HG03095 (cell line): ENCODE measurements around the gene LRRC3C.
"Not testable (repeated sequence)": the region's sequence is repeated elsewhere in the genome, so short reads cannot be mapped to it uniquely, and the experiment has no call there.

Source experiments
- ATAC-seq: cut with Tn5 transposase; IDR thresholded peaks from one replicate; pipeline ENCODE4 v1.9.1; 2021; ENCODE audit warnings: moderate library complexity; ENCODE audit not compliant: unreplicated experiment

LRRC3C gene, protein sequence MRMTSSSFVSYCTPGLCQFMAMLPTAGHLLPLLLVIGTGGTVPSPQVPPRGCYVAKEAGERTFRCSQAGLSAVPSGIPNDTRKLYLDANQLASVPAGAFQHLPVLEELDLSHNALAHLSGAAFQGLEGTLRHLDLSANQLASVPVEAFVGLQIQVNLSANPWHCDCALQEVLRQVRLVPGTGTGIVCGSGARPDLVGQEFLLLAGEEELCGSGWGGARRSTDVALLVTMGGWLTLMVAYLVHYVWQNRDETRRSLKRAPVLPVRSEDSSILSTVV

DNA sequence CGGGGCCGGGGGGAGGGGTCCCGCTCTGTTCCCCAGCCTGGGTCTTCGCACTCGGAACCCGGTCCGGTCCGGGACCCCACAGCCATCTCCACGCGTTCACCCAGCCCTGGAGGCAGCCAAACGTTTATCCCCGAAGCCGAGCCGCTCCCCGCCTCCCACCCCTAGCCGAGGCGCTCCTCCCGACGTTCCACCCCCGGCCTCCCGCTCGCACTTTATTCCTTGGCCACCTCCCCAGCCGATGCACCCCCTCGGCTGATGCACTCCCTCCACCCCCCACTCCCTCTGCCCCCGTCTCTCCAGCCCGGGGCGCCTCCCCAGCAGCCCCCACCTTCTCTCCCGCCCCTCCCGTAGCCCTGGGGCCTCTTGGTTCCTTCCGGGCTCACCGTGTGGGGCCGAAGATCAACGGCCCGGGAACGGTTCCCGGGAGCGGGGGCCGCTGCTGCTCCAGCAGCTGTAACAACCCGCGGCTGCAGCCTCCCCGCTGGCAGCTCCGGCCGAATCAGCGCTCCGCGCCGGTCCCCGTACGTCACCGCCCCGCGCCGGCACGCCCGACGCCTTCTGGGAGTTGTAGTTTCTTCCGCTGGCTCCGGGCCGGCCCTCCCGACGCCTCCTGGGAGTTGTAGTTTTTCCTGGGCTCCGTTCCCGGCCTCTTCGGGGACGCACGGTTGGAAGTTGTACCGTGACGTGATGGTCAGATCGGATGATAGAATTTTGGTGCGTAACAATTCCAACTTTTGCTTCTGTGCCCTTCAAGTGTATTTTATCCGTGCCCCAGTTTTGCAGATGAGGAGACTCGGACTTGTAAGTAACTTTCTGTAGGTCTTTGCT is at the start of gene LRRC3C, which contains the start of gene ORMDL3:
Gene LRRC3C (plus strand): TSS at position 632 of the 828 bp plus-strand sequence. CDS start 13,792 bp downstream, outside the sequence.
Gene ORMDL3 (minus strand): TSS at position 501 of the 828 bp plus-strand sequence. CDS start 3,398 bp downstream, outside the sequence.
- ATAC-seq, result peak; percentile 63

DNA sequence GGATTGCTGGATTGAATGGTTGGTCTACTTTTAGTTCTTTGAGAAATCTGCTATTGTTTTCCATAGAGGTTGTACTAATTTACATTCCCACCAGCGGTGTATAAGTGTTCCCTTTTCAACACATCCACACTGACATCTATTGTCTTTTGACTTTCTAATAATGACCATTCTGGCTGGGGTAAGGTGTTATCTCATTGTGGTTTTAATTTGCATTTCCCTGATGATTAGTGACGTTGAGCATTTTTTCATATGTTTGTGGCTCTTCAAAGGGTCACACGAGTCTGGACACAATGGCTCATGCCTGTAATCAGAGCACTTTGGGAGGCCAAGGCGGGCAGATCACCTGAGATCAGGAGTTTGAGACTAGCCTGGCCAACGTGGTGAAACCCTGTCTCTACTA is 41.4 kb upstream of the LRRC3C start:
- not testable (repeated sequence) for ATAC-seq

DNA sequence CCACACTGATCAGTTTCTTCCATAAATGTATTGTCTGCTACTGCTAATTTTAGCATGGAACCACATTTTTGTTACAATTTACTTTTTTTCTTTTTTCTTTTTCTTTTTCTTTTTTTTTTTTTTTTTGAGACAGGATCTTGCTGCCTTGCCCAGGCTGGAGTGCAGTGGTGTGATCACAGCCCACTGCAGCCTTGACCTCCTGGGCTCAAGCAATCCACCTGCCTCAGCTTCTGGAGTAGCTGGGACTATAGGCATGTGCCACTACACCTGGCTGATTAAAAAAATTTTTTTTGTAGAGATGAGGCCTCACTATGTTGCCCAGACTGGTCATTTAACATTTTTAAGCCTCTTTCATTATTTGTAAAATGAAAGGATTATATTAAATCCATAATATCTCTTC is 40.5 kb upstream of the LRRC3C start:
- ATAC-seq, result no peak

DNA sequence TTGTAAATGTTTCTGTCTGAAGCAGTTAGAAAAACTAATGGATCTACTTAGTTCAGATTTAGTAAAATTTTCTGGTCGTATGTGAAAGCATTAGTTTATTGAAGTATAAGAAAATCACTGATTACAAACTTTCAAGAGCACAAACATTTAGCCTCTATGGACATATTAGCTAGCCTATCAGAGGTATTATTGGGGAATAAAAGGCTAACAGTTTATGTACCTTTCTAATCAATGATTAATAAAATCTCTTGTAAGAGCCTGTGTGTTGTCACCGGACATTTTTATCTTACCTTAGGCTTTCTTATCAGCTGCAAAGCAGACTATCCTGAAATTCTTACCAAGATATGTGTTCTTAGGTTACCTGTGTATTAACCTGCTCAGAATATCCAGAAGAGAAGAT is 38.3 kb upstream of the LRRC3C start:
- ATAC-seq, result no peak

DNA sequence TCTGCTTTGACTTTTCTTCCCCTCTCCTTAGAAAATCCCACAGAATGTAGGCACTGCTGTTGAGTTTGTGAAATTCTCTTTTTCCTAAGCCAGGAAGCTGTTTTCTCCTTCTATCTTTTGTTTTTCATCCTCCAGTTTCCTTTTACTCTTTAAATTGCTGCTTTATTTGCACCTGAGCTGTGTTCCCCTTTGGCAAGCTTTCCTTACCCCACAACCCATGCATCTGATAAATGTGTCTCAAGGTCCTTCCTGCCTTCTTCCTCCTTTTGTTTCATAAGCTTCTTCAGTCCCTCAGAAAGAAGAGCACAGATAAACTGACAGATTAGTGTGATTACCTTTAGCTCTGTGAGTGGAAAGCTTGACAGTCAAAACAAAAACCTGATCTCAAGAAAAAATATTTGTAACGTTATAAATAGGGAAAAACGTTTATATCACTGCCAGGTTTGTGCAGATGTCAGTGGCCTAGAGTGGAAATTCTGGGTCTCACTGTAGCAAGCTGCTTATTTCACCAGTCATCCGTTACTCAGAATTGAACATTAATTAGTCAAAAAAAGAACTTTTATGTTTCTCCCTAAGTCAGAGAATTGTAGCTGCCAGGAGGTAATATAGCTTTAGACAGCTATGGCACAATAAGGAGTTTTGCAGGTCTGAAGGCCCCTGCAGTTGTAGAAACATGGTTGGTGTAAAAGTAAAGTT is 32.7 kb upstream of the LRRC3C start:
- ATAC-seq, result no peak

DNA sequence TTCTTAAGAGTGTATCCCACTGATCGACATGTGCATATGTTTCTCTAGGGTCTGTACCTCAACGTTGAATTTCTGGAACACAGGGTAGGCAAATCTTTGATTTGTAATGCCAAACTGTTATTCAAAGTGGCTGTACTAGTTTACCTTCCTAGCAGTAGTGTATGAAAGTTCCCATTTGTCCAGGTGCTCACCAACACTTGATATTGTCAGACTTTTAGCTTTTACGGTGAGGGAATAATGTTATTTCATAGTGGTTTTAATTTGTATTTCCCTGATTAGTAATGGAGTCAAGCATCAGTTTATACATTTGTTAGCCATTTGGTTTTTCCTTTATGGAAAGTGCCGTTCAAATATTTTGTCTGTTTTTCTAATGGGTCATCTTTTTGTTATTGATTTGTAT is 29.4 kb upstream of the LRRC3C start:
- ATAC-seq, result no peak

DNA sequence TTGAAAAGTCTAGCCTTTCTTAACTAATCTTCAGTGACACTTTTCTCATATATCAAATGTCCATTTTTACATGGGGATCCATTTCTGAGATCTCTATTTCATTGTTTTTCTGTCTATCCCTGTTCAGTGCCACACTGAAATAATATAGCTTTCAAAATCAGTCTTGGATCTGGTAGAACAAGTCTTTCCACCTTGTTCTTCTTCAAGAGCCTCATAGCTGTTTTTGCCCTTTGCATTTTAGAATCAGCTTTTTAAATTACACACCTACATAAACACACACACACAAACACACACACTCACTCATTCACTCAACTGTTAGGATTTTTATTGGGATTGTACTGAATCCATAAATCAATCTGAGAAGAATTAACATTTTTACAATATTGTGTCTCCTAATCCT is 28.3 kb upstream of the LRRC3C start:
- ATAC-seq, result no peak

DNA sequence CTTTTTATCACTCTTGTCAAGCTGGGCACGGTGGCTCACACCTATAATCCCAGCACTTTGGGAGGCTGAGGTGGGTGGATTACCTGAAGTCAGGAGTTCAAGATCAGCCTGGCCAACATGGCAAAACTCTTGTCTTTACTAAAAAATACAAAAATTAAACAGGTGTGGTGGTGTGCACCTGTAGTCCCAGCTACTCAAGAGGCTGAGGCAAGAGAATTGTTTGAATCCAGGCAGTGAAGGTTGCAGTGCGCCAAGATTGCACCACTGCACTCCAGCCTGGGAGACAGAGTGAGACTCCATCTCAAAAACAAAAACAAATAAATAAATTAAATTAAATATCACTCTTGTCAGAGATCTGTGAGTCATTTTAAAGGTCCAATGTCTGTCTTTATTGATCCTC is 25.5 kb upstream of the LRRC3C start:
- not testable (repeated sequence) for ATAC-seq

DNA sequence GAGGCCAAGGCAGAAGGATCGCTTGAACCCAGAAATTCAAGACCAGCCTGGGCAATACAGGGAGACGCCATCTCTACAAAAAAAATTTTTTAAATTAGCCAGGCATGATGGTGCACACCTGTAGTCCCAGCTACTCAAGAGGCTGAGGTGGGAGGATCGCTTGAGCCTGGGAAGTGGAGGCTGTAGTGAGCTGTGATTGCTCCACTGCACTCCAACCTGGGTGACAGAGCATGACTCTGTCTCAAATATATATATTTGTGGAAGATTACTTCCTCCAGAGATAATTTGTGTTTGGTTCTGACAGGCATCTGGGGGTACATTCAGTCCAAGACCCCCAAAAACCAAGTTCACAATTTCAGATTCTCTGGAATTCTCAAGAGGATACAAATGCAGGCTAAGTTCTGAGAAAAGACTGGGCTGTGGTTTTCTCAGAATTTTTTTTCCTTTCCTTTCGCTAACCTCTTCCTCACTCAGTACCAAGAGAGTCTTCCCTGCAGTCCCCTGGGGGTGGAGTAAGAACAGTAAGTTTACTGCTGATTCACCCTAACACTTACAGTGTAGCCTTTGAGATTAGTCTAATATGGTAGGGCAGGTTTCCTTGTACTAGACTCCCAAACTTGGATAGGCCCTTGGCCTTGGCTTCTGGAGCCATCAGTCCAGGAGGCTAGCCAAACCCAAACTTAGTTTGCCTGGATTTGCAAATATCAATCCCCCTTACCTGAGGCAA is 24.2 kb upstream of the LRRC3C start:
- no peak for ATAC-seq

DNA sequence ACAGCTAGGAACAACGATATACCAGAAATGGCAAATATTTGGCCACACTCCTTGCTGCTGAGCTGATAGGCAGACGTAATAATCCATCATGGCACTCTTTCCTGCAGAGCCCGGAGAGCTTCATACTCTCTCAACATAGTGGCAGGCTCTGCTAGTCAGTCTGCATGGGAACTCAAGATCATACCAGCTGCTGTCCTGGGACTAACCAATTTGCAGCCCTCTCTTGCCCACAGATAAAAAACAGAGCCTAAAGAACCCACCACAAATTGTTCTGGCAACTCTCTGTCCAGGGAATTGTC is 22.6 kb upstream of the LRRC3C start:
- no peak for ATAC-seq

DNA sequence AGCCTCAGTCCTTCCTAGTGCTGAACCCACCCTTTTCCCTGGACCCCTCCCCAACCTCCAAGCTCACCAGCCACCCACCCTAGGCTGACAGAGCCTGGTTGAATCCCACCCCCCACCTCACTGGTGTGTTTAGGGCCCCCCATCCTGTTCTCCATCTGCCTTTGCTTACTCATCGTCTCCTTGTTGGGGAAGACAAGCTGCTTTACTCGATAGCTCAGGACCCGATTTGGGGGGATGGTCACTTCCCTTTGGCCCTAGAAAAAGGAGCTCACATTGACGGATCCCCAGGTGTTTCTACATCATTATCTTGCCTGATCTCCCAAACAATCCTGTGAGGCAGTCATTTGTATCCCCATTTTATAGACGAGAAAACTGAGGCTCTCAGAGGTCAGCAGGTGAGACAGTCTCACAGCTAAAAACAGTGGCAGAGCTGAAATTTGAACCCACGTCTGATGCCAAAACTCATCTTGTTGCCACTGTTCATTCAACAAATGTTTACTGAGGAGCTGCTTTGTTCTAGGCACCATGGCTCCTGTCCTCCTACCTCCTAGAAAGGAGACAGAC is 18.7 kb upstream of the LRRC3C start:
- ATAC-seq, result no peak

DNA sequence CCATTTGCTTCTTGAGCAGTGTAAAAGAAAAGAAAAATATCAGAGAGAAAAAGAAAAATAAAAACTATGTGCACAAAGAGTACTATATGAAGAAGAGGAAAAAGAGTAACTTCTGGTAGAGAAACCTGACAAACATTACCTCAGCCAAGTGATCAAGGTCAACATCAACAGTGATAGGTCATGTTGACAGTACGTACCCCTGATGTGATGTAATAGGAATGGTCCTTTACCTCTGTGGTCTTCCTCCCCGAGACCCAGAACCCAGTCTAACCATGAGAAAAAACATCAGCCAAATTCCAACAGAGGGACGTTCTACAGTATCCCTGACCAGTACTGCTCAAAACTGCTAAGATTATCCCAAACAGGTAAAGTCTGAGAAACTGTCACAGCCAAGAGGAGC is 13.5 kb upstream of the LRRC3C start:
- no peak for ATAC-seq

DNA sequence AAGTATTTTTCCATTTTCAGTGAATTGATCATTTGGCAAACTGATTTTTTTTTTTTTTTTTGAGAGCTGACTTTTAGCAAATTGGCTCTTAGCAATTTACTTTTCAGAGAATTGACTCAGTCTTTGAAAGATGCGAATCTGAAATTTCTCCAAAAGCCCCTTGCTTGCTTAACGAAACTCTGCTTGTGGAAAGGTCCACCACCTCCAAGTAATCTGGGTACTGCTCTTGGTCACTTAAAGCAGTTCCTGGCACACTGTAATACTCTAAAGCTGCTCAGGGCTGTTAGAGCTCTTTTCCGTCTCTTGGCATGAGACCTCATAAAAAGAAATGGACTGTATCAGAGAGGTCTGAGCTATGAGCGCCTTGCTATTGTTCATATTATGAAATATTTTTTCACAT is 12.0 kb upstream of the LRRC3C start:
- ATAC-seq, result no peak

DNA sequence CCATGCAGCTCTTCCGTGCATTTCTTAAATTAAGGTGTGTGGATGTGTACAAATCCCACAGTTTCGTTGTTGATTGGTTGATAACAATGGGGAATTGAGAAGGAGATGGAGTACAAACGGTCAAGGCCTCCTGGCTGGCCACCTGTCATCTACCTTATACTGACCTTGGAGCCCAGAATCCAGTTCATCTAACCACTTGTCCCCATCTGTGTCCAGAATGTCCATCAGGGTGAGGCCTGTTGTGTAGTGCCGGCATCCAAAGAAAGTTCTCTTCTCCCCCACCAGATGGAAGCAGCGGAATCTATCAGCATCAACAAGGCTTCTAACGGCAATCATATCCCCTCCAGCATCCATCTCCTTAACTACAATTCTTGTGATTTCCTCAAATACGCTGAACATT is 10.6 kb upstream of the LRRC3C start:
- ATAC-seq, result no peak

DNA sequence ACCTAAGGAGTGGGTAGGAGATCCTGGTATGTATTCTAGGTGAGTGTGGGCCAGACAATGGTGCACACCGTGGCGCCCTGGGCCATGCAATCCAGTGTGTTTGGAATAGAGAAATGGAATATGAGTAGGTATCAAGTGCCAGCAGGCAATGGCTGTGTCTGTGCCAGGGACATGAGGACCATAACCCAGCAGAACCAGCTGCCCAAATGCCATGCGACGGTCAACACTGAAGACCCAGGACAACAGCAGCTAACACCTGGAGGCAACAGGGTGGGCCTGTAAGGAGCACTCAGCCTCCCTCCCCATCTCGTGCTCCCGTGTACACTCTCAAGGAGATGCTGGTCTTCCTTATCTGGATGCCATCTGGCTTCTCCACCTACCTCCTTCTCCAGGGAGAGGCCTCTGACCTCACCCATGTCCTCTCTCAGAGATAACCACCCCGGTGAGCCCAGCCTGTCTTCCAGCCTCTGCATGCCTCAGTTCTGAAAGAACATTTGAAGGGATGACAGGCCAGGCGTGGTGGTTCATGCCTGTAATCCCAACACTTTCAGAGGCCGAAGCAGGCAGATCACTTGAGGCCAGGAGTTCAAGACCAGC is 8.3 kb upstream of the LRRC3C start:
- no peak for ATAC-seq

DNA sequence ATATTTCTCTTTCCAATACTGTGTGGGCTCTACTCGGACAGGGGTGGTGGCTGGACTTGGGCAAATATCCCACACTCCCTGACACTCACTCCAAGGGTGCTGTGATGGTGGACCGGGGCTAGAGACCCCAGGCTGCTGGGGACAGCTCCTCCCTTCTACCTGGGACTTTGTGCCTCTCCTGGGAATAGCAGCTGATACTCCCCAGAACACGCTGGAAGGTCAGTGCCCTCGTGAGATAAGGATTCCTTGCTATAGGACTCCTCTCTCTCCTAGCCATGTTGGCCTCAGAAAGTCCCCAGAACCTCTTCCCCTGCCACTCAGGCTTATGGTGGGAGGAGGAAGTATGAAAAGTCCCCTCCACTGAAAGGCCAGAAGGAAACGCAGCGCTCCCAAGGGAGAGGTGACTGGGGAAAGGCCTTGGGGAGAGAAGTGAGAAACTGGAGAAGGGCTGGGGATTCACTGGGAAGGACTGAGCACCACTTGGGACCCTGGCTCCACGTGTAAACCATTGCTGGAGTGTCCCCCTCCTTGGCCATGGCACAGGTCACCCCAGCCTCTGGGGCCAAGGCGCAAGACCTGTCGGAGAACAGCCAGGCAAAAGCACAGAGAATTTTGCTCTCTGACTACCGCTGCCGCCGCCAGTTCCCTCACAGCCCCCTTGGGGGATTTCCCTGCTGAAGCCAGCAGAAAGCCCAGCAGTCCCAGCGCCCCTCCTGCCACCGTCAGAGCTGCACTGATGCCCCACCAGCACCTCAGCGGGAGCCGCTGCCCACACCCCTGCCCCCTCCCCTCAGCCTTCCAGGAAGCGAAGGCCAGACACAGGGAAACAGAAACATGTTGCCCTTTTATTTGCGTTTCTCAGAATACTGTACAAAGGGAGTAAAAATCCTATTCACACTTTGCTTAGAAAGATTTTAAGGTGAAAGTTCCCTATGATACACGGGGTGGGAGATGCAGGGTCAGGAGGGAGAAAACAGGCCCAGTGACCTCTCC is 7.0 kb upstream of the LRRC3C start:
- ATAC-seq, result no peak

DNA sequence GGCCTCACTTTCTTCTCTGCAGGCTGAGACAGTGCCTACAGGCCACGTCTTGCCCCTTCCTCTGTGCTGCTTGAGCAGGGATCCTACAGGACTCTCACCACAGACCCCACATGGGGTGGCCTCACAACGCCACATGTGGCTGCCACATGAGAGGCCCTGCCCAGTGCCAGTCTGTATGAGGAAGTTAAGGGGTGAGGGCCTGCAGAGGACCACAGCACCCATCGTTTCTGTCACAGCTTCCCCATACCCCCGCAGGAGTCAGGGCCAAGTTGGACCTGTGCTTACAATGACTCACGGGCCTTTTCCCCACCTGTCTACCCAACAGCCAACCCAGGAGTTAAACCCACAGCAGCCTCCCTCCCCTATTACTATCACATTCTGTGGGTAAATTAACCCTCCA is 6.2 kb upstream of the LRRC3C start:
- ATAC-seq, result no peak

DNA sequence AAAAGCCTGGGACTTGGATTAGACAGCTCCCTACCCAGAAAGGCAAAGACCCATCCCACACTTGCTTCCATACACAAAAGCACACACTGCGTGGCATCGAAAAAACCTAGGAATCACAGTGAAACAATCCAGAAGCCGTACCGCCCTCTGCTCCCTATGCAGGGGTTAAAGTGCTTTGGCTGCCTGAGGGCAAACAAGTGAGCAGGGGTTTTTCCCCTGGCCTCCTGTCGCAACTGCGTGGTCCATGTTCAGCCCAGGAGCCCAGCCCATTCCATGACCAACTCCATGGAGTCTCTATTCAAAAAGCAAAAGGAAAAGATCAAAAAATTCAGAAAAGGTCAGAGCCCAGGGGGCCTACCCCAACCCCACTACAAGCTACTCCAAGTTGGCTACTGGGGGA is 5.5 kb upstream of the LRRC3C start:
- no peak for ATAC-seq

DNA sequence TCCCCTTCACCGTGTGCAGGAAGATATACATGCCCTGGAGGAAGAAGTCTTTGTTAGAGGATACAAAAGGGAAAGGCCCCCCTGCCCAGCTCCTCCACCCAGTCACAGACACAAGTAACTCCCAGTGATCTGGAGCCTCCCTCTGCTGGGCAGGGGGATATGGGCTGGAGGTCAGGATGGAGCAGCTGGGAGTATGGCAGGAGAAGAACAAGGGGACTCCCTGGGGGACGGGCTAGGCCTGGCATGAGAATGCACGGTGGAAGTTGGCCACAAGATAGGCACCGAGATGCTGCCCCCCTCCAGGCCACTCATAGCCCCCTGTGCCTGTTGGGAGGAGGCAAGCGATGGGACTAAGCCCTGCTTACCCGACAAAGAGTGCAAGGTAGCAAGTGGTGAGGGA is 4.3 kb upstream of the LRRC3C start:
- no peak for ATAC-seq
